Measurements from ENCODE around the gene FIG4.
"Not testable (repeated sequence)": the region's sequence is repeated elsewhere in the genome, so short reads cannot be mapped to it uniquely, and the experiment has no call there.

The FIG4 gene

DNA sequence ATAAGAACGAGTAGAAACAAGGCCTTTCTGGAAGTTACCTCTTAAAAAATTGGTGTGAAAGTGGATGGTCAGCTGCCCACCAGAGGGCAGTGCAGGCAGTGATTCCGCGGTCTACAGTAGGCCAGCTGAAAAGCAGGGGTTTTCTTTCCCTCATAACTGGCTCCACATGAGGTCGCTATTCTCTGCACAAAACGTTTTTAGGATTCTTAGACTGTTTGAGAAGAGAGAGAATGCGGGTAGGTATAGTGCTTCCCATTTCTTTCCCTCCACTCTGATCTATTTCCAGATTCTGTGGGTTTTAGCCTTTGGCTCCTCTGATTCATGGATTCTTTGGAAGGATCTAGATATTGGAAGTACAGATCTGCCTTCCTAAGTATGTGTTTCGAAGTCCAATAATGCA lies 14.2 kb downstream of the FIG4 start:
- peak in 4 of 5 donors; percentile 51 to 78 (median 55) for DNase-seq

DNA sequence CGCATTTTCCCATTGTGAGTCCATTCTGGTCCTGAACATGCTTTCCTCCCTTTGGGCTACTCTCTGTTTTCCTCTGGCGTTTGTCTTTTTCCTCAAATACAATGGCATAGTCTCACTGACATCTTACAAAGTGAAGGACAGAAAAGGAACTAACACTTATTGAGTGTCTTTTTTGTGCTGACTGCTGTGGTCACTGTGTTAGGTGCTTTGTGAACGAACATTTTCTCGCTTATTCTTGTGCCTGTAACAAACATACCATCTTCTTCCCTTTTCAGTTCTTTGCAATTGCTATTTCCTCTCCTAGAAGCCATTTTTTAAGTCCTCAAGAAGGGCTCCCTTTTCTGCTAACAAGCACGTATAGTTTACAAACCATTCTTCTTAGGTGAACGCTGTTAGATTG lies 15.4 kb downstream of the FIG4 start:
- DNase-seq: no peak

DNA sequence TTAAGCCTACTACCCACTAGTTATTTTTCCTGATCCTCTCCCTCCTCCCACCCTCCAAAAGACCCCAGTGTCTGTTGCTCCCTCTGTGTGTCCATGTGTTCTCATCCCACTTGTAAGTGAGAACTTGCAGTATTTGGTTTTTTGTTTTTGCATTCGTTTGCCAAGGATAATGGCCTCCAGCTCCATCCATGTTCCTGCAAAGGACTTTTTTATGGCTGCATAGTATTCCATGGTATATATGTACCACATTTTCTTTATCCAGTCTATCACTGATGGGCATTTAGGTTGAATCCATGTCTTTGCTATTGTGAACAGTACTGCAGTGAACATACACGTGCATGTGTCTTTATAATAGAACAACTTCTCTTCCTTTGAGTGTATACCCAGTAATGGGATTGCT lies 17.0 kb downstream of the FIG4 start:
- DNase-seq: not testable (repeated sequence)

DNA sequence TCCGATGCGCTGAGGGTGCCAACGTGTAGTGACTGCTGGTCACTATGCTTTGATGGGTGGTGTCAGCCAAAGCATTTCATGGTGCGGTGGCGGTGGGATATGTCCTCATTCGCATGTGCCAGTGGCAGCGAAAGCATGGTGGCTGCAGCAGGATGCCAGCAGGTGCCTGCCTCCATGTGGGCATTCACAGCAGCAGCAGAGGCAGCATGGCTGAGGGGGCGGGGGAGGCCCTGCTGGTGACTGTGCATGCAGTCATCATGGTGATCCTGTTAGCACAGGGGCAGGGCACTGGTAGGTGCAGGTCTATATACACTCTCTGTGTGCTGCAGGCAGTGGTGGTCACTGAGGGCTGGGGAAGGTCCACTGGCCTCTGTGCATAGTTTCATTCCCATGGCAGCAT lies 22.0 kb downstream of the FIG4 start:
- DNase-seq: no peak

DNA sequence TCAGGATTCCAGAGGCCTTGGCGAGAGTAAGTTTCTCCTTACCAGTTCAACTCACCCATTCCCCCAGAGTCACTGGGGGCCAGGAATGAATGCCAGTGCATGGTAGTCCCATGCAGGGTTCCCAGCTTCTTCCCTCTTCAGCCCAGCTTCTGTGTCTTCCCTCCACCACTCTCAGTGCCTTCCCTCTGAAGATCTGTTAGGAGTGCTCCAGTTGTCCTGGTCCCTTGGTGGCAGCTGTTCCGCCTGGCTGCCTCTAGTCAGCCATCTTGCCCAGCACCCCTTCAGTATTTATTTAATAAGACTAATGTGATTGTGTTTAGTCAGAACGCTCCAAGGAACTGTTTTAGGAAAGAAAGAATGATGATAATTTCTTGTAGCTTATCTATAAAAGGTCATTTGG lies 23.1 kb downstream of the FIG4 start:
- no peak for DNase-seq

DNA sequence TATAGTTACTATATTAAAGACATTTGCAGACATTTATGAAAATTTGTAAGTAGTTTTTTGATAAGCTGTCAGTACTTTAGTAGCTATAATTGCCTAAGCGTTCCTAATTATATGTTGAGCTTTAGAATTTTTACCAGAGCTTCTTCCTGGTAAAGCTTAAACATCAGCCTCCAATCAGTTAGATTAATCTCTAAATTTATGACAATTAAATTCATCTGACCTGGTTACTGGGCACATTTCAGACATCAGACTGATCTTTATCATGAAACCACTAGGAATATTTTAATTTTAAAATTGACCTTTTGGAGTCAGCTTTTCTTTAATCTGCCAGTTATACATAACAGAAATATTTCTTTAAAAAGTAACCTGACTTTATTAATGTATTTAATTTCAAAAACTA lies 23.5 kb downstream of the FIG4 start:
- no peak for DNase-seq

DNA sequence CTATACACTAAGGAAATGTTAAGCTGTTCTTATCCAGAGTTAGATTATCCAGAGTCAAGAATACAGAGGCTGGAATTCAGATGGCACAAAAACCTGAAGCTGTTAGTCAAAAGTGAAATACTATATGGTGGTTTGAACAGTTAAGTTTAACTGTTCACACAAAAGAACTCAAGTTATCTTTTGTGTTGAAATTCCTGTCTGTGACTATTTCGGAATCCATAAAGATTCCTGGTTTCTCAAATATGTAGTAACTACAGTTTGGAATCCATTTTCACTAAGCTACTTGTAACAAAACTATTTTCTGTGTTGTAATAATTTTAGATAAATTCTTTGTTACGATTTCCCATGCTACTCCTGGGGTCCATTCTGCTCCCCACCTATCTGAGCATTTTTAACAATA lies 24.5 kb downstream of the FIG4 start:
- no peak for DNase-seq

DNA sequence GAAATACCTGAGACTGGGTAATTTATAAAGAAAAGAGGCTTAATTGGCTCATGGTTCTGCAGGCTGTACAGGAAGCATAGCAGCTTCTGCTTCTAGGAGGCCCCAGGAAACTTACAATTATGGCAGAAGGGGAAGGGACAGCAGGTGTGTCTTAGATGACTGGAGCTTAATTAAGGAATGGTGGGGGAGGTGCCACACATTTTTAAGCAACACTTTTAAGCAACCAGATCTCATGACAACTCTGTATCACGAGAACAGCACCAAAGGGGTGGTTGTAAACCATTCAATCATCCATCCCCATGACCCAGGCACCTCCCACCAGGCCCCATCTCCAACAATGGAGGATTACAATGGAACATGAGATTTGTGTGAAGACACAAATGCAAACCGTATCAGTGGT lies 26.9 kb downstream of the FIG4 start:
- no peak for DNase-seq

DNA sequence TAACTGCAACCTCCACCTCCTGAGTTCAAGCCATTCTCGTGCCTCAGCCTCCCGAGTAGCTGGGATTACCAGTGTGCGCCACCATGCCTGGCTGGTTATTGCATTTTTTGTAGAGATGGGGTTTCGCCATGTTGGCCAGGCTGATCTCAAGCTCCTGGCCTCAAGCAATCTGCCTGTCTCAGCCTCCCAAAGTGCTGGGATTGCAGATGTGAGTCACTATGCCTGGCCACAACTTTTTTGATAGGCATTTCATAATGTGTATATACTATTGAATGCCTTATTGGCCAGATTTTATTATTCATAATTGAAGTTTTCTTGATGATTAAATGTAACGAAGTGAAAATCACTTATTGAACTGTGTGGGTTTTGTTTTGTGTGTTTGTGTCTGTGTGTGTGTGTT lies 27.9 kb downstream of the FIG4 start:
- no peak for DNase-seq

DNA sequence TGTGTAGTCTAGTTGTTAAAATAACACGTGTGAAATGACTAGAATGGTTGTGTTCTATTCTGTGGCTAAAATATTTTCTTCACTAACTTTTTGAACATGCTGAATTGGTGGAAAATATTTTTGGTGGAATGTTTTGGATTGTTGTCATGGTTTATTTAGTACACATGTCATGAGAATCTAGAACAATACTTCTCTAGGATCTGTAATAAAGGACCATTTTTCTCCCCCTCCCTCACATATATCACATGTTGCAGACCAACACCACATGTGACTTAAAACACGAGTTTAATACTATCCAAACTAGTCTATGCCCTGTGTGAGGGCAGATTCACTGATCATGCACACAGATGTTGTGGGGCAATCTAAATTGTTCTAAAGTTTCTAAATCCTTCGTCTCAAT lies 29.2 kb downstream of the FIG4 start:
- DNase-seq: no peak

DNA sequence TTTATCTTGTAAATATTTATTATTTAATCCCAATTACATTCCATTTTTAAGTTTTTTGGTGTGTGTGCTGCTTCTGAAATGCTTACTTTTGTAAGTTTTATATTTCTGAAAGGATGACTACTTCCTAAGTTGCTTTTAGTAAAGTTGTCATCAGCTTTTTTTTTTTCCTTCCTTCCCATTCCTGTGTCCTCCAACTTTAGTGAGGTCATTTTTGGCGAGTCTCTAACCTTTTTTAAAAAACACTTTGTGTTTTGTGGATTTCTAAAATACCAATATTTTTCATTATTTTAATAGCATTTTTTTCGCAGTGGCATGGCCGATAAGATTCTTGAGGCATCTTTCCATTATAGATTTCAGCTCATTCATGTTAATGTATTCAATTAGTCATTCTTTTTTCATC lies 30.9 kb downstream of the FIG4 start:
- no peak for DNase-seq

DNA sequence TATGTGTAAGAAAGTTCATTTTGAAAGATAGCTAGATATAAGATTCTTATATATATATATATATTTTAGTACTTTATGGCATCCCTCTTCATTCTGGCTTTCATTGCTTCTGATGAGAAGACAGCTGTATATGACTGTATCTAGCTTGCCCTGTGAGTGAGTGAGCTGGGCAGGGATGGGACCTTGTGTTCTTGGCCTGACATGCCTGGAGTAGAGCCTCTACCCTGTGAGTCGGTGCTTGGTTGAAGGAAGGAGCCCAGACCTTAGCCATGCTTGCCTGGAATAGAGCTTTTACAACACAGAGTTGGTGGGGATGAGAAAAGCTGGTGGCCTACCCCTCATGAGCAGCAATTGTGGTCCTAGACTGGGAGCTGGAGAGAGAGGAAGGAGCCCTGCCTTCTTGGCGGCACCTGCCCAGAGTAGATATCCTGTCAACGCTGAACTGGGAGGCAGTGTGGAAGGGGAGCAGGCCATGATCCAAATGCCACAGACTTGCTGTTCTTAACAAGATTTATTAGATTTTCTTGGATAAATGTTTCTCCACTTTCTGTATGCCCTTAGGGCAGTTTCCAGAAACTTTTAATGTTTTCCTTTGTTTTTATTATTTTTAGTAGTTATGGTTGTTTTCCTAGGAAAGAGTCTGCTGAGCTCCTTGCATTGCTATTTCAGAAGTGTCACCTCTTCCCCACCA lies 31.6 kb downstream of the FIG4 start:
- DNase-seq: no peak

DNA sequence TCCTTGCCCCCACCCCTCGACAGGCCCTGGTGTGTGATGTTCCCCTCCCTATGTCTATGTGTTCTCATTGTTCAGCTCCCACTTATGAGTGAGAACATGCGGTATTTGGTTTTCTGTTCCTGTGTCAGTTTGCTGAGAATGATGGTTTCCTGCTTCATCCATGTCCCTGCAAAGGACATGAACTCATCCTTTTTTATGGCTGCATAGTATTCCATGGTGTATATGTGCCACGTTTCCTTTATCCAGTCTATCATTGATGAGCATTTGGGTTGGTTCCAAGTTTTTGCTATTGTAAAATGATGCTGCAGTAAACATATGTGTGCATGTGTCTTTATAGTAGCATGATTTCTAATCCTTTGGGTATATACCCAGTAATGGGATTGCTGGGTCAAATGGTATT lies 34.2 kb downstream of the FIG4 start:
- DNase-seq: not testable (repeated sequence)

DNA sequence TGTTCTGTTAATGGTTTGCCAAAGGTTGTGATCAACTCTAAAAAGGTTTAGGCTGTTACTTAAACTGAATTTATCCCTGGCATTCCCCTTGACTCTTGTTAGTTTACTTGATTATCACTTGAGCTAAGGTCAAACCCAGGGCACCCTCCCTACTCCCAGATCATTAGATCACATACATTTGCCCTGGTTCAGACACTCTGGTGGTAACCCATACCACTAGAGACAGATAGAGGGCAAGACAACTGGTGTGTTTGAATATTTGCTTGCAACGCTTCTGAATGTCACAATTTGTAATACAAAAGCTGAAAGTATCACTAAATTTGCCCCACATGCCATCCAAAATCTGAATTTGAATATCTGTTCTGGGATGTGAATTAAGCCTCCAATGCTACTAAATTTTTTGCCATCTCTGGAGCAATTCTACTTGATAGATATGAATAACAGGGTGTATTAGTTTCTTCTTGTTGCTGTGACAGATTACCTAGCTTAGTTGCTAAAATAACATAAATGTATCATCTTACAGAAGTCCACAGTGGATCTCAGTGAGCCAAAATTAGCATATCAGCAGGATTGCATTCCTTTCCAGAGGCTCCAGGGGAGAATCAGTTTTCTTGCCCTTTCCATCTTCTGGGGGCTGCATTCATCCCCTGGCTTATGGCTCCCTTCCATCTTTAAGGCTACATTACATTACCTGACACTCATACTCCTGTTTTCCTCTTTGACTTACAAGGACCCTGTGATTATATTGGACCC lies 45.4 kb downstream of the FIG4 start:
- no peak for DNase-seq

DNA sequence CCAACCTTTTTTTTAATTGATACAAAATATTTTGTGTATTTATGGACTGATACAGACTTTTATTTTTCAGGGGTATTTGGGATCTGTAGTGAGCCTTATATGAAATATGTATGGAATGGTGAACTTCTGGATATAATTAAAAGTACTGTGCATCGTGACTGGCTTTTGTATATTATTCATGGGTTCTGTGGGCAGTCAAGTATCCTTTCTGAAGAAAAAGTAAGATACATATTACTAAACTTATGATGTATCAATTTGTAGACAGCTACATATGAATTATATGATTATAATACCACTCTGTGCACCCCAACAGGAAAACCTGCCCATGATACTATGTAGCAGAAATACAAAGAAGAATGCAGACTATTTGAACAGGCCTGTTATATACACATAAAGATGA lies 47.2 kb downstream of the FIG4 start:
- DNase-seq: no peak

DNA sequence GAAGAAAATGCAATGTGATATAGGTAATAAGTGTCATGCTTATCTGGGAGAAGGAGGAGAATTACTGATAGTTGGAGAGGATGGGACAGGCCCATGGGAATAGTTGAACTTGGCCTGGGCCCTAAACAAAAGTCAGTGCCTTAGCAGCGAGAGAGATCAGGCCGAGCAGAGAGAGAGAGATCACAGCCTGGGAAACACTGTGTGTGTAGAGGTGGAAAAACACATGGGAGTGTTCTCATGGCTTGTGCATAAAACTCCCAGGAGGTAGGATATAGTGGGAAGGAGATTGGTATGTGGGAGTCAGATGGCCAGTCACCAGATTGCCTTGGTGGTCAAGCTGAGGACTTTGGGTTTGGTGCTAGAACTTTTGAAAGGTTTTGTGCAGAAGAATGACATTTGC lies 47.6 kb downstream of the FIG4 start:
- DNase-seq: no peak

DNA sequence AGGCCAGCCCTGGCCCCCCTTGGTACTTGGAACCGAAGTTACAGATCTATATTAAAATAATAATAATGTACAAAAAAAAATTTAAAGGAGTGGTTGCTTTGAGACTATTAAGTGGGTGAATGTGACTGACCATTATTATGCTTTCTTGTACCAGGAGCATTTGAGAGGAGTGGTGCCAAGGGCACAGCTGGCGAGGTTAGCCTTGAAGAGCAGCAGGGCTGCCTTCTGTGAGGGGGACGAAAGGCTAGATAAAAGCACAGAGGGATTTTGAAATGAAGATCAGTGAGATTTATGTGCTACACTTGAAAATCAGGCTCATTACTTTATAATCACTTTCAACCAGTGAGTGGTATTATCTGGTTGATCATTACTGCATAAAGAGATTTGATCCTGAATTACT lies 48.6 kb downstream of the FIG4 start:
- no peak for DNase-seq

DNA sequence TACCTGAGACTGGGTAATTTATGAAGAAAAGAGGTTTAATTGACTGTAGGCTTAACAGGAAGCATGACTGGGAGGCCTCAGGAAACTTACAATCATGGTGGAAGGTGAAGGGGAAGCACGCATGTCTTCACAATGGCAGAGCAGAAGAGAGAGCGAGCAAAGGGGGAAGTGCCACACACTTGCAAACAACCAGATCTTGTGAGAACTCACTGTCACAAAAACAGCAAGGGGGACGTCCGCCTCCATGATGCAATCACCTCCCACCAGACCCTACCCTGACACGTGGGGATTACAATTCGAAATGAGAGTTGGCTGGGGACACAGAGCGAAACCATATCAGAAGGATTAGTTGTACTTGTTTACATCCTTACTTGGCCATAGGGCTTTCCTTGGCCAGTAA lies 49.7 kb downstream of the FIG4 start:
- no peak for DNase-seq

DNA sequence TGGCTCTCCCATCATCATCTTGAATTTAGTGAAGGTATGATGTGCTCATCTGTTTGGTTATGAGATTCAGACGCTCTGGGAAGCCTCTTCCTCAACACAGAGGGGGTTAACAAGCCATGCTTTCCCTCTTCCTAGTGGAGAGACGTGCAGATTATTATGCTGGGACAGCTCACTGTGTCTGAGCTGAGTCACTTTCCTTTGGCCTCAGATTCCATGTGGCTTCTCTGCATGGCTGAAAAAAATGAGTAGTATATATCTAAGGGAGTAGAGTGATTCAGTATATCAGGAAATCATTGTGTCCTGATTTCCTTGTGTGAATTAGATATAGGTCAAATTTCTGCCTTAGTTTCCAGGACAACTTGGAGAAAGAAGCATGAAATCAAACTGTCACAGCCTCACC lies 52.6 kb downstream of the FIG4 start:
- DNase-seq: no peak

DNA sequence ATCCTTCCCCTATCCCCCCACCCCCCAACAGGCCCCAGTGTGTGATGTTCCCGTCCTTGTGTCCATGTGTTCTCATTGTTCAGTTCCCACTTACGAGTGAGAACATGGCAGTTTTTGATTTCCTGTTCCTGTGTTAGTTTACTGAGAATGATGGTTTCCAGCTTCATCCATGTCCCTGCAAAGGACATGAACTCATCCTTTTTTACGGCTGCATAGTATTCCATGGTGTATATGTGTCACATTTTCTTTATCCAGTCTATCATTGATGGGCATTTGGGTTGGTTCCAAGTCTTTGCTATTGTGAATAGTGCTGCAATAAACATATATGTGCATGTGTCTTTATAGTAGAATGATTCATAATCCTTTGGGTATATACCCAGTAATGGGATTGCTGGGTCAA lies 53.7 kb downstream of the FIG4 start:
- DNase-seq: not testable (repeated sequence)

DNA sequence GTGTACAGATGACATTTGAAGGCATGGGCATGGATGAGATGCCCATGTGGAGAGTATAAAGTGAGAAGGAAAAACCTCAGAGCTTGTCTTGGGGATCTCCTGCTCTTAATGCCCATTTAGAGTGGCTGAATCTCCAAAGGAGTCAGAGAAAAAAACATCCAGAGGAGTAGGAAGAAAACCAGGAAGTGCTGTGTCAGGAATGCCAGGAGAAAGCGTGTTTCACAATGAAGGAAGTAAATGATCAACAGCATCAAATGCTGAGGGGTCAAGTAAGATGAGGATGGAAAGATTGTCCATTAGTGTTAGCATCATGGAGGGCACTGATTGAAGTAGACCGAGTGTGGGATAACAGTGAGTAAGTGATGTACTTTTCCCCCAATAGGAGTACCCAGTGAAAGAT lies 56.1 kb downstream of the FIG4 start:
- DNase-seq: no peak

DNA sequence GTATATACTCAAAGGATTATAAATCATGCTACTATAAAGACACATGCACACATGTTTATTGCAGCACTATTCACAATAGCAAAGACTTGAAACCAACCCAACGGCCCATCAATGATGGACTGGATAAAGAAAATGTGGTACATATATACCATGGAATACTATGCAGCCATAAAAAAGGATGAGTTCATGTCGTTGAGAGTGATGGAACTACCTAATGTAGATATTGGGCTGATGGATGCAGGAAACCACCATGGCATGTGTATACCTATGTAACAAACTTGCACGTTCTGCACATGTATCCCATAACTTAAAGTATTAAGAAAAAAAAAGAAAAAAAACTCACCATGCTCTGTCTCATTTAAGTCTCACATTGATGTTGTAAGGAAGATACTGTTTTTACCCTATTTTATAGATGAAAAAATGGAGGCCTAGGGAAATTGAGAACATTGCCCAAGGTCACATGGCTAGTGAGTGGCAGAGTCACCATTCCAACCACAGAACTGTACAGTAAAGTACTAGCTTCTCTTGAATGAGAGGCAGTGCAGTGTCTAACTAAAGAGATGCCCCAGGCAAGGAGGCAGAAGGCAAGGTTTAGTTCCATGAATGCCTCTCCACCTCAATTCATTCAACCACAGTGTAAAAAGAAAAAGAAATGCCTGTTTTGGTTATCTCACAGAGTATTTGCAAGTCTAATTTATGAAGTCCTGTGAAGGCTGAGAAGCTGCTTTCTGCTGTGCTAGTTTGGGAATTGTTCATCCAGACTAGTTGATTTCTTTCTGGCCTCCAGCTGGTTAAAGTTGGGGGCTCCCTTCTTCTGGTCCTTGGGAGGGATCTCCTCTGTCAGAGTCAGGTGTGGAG lies 68.2 kb downstream of the FIG4 start:
- DNase-seq: no peak

DNA sequence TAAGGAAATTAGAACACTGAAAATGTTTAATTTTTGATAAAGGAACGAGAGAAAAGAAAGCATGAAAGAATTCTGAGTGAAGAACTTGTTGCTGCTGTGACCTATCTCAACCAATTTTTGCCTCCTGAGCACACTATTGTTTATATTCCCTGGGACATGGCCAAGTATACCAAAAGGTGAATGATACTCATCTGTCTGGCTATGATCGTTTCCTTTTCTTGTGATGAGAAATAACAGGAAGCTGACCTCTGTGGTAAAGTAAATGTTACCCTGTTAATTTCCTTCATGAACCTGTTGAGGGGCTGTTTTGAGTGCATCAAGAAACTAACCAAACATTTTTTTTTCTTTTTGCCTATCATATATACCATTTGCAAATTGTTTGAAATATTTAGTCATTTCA lies 69.1 kb downstream of the FIG4 start:
- no peak for DNase-seq

DNA sequence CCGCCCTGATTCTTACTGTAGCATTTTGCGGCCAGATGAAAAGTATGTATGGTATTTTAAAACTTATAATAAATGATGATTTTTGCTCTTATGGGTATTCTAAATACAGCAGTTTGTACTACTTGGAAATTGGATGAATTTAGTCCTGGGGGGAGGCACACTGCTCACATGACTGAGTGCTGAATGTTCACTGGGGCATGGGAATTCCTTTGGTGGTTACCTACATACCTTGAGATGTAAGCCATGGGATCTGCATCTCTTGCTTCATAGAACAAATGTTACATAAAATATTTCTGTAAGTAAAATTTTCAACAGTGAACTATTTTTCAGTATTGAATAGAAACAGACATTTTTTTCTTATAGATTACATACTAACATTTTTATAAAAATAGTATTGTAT lies 71.1 kb downstream of the FIG4 start:
- no peak for DNase-seq
